Epidermal melanocyte (primary cell): ENCODE measurements around the gene TMEM231.
"Not testable (repeated sequence)": the region's sequence is repeated elsewhere in the genome, so short reads cannot be mapped to it uniquely, and the experiment has no call there.

ENCODE experiments used
- DNase-seq: peaks from one replicate; pipeline ENCODE4 v3.0.0; 2011; ENCODE audit warnings: low spot score; ENCODE audit not compliant: insufficient read length

Gene TMEM231

GRCh38 chr16:75567911-75568310 lies 11.9 kb upstream of the TMEM231 start:
- no peak for DNase-seq

DNA sequence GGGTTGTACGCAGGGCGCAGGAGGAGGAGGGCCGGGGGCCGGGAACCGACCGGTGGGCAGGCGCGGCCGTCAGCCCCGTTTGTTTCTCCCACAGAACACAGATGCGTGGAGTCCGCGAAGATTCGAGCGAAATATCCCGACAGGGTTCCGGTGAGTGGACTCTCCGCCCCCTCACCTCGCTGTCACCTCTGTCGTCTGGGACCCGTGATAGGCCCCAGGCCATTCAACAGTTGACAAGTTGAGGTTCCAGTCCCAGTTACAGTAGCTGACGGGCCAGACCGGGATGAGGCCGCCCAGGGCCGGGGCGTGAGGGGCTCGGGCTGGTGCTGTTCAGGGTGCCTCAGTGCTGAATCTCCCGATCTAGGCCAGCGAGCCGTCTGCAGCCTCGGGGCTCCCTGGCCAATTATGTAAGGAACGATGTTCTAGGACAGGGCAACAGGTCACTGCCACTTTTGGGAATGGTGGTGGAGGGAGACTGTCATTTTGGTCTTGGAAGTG lies 10.8 kb upstream of the TMEM231 start:
- no peak for DNase-seq

- DNase-seq, result peak; percentile 58
Observed at GRCh38 chr16:75566040-75566757, 10.1 kb upstream of the TMEM231 start, which contains the start of gene GABARAPL2. Gene GABARAPL2, plus strand, starts transcription at chr16:75566379. Its CDS starts 108 bp downstream, at chr16:75566487.

DNA sequence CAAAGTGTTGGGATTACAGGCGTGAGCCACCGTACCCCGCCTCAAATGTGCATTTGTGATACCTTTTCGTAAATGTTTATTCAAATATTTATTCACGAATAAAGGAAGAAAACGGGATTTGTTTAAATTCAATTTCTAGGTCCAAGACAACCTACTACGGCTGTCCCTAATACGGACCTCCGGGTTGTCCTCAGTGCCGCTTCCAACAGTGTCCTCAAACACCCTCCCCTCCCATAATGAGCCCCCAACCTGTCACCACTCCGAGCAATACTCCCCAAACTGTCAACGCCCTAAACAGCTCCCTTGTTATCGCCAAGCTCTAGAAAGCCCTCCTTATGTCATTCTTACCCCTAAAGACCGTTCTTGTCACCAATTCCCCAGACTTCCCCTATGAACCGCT lies 9.6 kb upstream of the TMEM231 start:
- no peak for DNase-seq

DNA sequence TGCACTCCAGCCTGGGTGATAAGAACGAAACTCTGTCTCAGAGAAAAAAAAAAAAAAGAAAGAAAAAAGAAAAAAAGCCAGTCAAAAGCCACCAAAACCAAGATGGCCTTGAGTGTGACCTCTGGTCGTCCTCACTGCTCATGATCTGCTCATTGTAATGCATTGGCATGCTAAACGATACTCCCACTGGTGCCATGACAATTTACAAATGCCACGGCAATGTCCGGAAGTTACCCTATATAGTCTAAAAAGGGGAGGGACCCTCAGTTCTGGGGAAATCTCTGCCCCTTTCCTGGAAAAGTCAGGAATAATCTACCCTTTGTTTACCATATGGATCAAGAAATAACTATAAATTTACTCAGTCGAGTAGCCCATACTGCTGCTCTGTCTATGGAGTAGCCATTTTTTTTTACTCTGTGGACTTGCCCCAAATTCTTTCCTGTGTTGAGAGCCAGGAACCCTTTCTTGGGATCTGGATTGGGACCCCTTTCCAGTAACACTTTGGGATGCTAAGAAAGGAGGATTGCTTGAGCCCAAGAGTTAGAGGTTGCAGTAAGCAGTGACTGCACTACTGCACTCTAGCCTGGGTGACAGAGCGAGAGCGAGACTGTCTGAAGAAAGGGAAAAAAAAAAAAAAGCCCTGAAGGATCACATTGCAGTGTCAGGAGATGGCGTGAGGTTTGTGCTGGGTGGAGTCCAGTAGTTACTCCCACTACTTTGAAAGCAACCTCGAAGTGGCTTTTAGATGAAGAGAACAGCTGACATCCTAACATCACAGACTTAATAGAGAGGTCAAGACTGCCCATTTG lies 3.7 kb upstream of the TMEM231 start:
- DNase-seq, result peak; percentile 52

DNA sequence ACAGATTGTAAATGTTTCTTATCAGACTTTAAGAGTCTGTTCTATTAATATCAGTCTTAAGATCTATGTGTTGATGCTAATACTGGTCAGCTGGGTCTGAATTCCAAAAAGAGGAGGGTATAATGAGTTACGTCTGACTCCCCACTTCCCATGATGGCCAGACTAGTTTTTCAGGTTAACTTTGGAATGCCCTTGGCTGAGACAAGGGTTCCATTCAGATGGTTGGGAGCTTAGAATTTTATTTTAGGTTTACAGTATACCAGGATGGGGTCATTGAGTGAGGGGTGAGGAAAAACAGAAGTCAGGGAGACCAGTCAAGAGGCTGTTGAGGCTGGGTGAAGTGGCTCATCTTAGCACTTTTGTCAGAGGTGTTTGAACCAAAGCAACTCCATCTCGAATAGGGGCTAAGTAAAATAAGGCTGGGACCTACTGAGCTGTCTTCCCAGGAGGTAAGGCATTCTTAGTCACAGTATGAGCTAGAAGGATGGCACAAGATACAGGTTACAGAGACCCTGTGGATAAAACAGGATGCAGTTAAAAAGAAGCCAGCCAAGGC lies 2.9 kb upstream of the TMEM231 start:
- DNase-seq, result no peak

GRCh38 chr16:75556431-75556950 lies 439 bp upstream of the TMEM231 start:
- no peak for DNase-seq

GRCh38 chr16:75555213-75555706 lies 792 bp downstream of the TMEM231 start:
- DNase-seq, result peak; percentile 95

GRCh38 chr16:75552951-75553350 lies 3.1 kb downstream of the TMEM231 start:
- no peak for DNase-seq

- DNase-seq, result no peak
Observed at GRCh38 chr16:75550211-75550662, 5.8 kb downstream of the TMEM231 start.

GRCh38 chr16:75548456-75548855 lies 7.6 kb downstream of the TMEM231 start:
- not testable (repeated sequence) for DNase-seq

DNA sequence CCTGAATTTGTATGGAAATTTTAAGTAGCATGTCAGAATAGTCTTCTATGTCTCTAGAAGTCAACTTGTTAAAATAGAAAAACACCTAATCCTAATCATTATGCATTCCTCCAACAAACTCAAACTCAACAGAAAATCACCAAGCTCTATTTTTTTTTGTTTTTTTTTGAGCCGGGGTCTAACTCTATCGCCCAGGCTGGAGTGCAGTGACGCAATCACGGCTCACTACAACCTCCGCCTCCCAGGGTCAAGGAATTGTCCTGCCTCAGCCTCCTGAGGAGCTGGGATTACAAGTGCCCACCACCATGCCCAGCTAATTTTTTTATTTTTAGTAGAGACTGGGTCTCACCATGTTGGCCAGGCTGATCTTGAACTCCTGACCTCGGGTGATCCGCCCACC lies 9.8 kb downstream of the TMEM231 start:
- DNase-seq, result no peak

GRCh38 chr16:75545879-75546278 lies 10.2 kb downstream of the TMEM231 start:
- DNase-seq, result not testable (repeated sequence)

- not testable (repeated sequence) for DNase-seq
Observed at GRCh38 chr16:75542462-75542861, 13.6 kb downstream of the TMEM231 start.

- DNase-seq, result no peak
Observed at GRCh38 chr16:75541236-75541635, 14.8 kb downstream of the TMEM231 start.

DNA sequence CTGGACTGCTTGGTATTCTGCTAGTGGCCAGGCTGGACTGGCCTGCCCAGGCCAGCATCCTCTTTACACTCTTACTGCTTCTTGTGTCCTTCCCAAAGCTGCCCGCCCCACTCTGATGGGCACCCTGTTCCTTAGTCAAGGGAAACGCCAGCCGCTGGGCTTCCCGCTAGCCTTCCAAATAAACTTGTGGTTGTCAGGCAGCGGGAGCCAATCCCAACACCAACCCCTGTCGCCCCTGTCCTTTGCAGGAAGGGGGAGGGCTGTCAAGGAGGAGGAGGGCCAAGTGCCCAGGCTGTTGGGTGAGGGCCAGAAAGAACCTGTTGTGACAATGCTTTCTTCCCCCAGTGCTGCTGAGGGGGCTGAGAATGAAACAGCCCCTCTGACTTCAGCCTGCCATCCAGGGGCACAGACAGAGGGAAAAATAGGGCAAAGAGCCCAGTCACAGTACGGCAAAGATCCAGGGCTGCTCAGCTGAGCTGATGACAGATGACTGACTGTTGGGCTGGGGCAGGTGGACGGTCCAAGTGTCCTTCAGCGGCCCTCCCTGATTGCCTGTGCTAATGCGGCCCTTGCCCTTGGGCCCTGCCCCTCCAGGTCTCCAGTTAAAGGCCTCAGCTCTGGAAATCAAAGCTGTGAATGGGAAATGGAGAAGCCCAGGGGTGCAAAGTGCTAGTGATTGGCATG lies 17.0 kb downstream of the TMEM231 start:
- DNase-seq, result not testable (repeated sequence)

DNA sequence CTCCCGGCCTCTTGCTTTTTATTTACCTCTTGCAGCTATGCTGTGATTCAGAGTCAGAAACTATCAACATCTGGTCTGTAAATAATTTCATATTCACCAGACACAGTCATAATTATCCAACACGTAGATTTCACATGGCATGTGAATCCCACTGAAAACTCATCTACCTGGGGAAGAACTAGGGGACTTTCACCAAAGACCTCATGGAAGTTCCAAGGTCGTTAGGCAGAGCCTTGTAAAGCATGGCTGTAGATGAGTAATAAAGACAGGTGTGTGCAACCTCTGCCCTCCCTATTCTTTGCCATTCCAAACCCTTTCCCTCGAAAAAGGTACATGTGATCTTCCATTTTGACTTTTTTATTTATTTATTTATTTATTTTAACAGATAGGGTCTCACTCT lies 18.3 kb downstream of the TMEM231 start:
- no peak for DNase-seq

GRCh38 chr16:75535901-75536300 lies 20.2 kb downstream of the TMEM231 start, which contains the start of gene CHST5:
Gene CHST5, minus strand, starts transcription at chr16:75536108. Its CDS starts 5,724 bp downstream, at chr16:75530384.
- DNase-seq, result no peak

DNA sequence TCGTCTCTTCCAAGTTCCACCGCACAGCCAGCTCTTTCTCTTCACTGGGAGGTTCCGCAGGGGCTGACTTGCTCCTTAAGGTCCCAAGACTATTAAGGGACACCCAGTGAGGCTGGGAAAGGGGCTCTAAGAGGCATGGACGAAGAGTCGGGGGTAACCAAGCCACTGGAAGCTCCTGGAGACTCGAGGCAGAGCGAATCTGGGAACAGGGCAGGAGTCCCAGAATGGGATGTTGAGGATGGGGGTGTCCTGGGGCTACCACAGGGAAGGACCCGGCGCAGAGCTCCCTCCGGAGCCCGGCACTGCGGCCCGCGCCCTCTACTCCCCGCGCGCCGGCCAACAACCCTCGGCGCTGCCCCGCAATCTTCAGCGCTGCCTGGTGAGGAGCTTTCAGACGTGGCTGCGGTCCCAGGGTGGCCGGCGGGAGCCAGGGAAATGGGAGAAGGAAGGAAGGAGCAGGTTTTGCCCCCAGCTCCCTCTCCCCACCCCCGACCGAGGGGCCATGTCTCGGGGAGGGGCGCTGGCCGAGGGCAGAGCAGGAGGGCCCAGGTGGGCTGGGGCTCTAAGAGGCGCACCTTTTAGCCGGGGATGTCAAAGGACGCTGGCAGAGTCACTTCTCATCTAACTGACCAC lies 20.7 kb downstream of the TMEM231 start:
- DNase-seq, result no peak

DNA sequence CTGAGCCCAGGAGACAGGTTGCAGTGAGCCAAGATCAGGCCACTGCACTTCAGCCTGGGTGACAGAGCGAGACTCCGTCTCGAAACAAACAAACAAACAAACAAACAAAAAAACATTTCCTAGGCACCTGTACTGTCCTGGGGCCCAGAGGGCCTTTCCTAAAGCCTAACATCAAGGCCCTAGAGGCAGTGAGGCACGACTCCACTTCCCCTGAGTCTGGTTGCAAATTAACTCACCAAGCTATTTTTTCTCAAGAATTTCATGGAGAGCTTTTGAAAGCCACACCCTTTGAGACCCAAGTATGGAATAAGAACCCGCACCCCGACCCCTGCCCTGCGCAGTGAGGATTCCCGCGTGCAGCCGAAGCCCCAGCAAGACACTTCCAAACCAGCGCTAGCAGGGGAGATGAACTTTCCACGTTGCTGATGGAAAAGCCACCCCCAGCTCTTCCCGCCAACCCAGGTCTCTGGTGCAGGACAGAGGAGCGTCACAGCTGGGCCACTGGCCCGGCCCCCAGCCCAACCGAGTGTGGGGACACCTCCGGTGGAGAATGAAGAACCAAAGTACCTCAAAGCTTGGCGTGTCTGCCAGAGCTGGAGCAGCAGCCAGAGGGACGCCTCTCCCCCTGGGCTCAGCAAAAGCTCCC lies 21.4 kb downstream of the TMEM231 start:
- no peak for DNase-seq
